ENCODE data around the gene HOXA4.

Gene HOXA4

DNA sequence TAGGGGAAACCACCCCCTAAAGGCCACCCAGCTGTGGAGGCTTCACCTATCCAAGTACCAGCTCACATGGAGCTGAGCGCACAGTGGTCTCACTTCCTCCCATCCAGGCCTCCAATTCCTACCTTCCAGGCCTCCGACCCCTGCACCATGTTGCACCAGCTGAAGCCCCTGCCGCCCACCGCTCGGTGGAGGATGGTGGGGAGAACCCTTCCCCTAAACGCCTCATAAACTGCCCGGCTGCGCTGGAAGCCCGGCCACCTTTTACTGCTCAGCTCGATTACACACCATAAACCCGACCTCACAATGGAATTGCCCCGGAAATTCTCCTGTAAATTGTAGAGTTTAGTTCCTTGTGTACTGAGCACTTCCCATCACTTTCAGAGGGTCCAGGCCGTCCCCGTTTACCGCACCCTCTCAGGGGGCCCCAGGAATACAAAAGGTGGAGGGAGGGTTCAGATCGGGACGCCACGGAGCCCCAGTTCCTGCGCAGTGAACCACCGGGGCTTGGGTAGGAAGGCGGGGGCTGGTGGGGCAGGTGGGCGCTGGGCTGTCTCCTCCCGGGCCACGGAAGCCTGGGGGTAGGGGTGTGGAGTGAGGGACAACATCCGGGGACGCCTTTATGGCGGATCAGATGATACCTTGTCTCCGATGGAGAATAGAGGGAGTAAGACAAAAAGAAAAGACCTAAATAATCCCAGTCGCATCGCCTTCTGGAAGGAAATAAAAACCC, 27.3 kb upstream of the HOXA4 start:
- no peak for DNase-seq

DNA sequence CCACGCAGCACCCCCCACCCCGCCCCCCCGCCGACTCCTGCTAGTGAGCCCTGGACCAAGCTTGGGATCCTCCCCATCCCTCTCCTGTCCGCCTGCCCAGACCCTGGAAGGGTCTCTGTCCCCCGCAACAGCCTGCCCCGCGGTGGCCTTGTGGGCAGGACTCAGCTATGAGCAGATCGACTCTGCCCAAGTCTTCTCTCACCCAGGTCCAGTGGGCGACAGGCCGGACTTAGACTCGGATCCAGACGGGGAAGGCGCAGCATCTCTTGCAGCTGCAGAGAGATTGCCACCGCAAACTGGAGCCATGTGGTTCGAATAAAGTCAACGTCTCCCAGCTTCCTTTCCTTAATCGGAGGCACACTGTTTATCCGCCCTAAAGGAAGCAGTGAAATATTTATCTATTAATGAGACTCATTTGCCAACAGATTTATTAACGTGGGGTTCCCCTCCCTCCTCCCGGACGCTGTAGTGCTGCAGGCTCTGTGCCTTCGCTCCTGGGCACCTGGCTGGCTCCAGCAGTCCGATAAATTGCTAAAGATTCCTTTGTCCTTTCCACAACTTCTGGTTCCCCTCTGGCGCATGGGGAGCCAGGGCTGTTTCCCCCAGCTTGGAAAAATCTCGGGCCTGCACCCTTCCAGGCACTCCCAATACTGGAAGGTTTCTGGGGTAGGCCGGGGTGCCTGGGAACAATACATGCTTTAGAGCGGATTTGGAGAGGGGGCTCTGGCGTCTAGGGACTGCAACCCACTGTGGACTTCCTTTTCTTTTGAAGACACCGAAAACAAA, 26.6 kb upstream of the HOXA4 start:
- no peak for DNase-seq

DNA sequence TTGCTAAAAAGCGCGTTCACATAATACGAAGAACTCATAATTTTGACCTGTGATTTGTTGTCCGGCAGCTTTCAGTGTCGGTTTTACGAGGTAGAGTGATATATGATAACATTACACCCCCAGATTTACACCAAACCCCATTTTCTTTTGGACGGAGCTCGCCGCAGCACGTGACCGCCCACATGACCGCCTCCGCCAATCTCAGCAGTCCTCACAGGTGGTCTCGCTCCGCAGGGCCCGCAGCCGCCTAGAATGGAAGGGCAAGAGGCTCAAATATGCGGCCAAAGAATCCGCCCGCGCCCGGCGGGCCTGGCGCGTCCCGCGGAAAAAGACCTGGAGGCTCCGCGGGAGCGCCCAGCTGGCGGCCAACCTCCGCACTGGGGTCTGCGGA, 25.9 kb upstream of the HOXA4 start, which contains the start of gene HOXA7:
Gene HOXA7 (minus strand): TSS at position 168 of the 391 bp plus-strand sequence. CDS start 130 bp downstream, at position 38.
- no peak for DNase-seq

DNA sequence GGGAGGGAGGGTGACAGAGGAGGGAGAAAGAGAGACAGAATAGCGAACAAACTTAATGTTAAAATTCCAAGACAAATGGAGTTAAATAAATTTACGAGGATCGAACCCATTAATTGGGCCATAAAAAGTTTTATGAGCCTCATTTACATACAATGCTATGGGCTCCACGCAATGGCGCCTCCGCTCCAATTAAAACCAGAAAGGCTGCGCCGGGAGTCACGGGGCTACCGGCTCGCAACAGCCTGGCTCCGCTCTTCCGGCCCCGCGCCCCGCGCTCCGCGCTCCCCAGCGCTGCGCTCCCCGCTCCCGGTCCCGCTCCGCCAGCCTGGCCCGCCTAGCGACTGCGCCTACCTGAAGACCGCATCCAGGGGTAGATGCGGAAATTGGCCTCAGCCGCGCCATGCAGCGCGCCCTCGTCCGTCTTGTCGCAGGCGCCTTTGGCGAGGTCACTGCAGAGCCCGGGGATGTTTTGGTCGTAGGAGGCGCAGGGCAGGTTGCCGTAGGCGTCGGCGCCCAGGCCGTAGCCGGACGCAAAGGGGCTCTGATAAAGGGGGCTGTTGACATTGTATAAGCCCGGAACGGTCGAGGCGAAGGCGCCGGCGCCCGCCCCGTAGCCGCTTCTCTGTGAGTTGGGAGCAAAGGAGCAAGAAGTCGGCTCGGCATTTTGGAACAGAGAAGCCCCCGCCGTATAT, 25.4 kb upstream of the HOXA4 start:
- DNase-seq: no peak

DNA sequence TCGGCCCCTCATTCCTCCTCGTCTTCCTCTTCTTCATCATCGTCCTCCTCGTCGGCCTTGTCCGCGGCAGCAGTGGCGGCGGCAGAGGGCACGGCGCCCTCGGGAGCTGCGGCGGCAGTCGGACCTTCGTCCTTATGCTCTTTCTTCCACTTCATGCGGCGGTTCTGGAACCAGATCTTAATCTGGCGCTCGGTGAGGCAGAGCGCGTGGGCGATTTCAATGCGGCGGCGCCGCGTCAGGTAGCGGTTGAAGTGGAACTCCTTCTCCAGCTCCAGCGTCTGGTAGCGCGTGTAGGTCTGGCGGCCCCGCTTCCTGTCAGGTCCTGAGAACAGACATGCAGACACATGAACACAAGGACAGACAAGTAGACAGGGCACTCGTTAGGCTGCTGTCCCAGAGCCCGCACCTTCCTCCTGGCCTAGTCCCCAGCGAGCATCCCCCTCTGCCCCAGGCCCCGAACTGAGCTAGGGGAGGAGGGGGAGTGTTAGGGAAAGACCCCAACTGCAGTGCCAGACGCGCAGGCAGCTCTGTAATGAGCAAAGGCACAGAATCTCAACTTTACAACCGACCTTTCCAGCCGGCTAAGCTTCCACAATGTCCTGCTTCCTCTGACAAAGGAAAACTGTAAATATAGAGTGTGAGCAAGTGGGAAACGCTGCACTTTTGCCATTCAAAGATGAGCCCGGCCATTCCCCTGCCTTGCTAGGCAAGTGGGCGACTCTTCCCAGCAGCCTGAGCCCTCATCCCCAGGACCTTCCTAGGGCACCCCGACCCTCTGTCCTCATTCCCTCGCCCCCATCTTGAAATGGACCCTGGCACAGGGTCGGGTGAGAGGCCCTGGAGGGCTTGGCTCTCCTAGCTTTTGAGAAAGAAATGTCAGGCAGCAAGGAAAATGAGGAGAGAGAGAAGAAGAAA, 24.6 kb upstream of the HOXA4 start:
- DNase-seq: no peak

DNA sequence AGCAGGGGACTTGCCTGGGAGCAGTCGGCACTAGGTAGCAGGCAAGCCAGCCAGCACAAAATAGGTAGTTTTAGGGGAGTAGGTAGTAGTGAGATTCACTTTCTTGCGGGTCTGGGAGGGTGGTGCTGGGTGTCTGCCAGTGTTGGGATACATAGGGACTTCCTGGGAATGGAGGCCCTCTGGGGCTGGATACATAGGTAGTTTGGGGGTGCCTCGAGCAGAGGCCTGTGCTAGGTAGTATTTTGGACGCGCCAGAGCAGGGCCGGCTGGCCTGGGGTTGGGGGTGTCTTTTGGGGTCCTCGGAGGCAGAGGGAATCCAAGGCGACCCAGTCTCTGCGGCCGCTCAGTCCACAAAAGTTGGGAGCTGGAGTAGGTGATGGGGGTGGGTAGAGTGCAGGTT, 23.8 kb upstream of the HOXA4 start:
- DNase-seq: no peak

DNA sequence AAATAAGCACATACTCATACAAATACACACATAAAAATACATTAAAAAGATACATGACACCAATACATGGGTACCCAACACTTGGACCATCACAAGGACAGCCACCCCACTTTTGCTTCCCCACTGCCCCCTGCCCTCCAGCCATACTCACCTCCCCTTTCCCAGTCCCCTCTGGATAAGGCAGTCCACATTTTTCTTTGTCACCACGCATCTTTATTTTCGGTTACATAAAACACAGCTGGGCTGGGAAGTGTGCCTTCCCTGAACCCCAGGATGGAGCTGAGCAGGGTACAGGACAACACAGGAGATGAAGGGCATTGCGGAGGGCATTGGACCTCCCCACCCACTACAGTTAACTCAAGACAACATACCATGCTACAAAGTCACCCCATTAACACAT, 23.0 kb upstream of the HOXA4 start:
- DNase-seq: no peak

DNA sequence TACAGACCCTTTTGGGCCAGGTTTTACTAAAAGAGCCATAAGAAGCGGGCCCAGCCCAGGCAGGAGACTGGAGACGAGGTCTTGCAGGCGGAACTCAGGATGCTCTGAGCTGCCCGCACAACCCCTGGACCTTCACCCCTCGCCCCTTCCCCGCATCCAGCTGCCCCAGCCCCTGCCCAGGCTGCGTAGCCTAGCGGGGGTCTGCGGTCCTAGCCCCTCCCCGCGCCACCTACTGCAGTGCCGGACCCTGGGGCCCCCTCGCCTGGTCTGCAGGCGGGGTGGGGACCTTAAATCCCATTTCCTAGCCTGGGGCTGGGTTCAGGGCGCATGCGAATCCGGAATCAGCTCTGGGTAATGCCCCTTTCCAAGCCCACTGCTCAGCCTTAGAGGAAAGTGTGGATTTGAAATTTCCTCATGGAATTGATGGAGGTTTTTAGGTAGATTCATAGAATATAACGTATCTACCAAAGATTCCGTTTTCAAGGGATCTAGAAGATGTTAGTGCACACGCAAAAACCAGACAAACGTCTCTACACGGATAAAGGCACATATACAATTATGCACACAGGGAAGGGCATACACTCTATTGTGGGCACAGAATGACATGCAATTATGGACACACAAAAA, 22.4 kb upstream of the HOXA4 start:
- DNase-seq: no peak

DNA sequence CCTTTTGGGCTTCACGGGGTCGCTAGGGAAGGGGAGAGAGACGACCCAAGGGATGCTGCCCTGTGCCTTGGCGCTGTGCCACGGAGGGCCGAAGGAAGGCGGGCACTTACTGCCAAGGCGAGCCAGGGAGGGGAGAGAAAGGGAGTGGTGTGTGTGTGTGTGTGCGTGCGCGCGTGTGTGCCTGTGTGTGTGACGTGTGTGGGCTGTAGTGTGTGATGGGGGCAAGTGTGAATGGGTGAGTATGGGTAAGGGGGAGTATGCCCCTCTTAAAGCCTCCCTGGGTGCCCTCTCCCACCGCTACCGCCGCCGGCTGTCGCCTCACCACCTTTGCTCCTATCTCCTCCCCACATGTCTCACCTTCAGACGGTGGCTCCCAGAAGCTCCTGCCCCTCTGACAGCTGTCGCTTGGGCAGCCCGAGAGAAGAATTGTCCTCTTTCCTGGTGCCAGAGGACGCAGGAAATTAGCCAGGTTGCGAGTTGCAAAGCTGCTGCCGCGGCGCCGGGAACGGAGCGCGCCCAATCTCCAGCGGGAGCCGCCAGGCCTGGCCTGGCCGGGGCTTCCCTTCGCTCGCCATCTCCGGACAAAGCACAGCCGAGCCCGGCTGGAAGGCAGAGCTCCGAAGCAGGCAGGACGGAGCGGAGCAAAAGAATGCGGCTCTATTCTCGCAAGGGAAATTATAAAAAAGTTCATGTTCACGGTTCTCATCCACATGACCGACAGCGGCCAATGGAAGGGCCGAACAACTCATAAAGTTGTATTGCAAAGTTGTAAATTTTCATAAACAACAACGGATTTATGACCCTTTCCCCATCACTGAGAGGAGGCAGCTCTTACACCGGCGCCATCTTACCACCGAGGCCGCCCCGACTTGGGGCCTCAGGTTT, 21.6 kb upstream of the HOXA4 start, which contains the start of gene HOXA3:
Gene HOXA3 (minus strand): TSS at position 653 of the 885 bp plus-strand sequence. CDS start 41,943 bp downstream, outside the sequence.
- DNase-seq: no peak

DNA sequence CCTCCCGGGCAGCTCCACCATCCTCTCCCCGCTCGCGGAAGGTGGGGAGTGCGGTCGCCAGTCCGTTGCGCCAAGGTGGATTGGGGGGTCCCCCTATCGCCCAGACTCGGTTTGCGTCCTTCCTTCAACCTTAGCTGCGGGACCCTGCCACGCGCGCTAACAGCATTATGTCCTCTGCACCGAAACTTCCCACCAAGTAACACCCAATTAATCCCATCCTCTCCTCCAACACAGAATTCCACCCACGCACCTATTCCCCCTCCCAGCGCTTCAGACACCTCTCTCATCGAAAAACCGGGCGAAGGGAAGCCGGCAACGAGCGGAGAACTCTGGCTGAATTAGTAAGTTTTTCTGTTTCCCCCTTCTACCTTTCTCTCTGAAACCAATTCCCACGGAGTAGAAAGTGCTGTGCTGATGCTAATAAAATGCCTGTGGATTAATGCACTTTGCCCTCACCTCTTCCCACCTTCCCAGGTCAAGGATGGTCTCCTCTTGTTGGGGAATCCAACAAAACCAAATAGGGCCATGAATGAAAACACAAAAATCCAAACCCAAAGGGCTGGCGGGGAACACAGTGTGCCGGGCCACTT, 20.9 kb upstream of the HOXA4 start:
- DNase-seq: no peak

DNA sequence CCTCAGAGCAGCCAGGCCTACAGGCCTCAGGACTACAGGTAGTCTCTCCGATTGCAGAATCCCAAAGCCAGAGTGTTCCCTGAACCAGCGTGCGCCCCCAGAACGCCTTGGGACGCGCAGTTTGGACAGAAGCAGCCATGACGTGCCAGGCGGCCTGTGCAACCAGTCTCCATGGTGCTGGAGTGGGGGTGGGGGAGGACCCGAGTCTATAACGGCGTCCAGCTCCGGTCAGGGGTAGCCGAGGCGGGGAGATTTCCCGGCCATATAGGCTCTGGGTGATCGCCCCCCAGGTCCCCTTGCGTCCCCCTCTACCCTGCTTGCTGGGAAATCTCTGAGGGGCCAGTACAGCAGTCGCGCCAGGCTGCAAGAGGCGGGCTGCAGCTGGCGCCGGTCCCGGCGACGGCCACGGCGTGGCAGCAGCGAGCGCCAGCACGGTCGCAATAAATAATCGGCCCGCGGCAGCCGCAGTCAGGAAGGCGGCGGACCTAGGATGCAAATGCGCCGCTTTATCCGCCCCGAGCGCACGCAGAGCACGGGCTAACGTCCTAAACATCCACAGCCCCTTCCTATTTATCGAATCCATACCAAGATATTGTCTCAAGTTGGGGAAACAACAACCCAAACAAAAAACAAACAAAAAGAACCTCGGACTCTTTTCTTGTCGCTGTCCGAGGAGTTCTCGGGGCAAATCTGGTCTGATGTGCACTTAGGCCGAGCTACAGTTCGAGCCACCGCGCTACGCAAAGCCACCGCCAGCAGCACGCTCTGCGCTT, 20.2 kb upstream of the HOXA4 start:
- peak; percentile 57 to 72 for DNase-seq

DNA sequence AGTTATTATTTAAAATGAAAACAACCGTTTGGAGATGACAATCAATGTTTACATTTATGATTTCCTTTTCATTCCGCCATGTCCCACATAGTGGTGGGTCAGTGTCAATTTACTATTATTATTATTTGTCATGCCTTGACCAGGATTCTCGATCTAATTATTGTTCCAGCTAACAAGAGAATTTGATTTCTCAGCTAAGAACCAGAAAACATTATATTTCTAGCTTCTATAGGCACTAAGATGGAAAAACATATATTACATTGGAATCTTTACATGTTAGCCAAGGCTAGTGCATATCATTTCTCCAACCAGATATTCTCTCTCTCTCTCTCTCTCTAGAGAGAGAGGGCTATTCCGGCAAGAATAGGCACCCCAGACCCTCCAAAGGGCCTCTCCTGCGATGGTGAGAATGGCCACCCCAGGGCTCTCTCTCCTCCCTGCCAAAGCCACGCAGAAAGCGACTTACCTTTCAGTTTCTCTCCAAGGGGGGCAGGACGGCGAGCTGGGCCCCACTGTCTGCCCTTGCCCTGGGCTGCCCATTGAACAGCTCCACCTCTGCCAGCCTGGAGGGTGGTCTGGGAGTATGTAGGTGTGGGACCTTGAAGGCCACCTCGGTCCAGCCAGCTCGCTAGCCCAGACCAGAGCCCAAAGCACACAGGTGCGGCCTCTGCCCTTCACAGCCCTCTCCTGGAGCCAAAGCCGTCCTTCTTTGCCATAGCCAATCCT, 19.4 kb upstream of the HOXA4 start:
- DNase-seq: no peak

DNA sequence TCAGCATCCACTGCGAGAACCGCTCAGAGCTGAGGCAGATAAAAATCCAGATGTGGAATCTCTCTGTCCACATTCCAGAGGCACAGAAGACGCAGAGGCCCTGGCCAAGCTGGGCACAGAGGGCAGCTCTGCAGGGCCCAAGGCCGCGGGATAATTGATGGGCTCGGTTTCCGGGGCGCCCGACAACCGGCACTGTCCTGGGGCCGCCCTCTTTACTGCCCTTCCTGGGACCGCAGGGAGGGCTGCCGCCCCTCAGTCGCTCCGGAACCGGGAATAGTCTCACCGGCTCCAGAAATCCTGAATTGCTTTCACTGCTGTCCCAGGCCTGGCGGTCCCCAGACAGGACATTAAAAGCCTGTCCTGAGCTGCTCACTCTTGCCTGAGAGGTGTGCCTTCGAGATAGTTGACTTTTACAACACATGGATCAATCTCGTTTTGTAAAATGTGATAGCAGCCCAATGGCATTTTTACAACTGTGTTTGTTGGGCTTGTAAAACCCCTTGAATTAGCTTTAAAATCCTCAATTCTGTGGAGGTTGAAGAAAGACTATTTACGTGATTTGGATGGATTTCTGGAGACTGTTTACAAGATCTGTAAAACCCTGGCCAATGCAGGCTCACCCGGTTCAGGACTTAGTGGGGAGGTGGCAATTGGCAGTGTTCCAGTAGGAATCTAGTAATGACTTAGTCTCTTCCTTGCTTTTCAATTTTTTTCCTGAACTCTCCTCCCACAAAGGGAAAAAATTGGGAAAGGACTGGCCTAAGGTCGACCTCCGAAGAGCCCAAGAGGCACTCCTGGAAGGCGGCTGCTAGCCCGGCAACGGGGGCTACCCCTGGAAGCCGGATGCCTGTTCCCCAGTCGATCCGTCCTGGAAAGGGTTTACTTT, 18.4 kb upstream of the HOXA4 start:
- no peak for DNase-seq

DNA sequence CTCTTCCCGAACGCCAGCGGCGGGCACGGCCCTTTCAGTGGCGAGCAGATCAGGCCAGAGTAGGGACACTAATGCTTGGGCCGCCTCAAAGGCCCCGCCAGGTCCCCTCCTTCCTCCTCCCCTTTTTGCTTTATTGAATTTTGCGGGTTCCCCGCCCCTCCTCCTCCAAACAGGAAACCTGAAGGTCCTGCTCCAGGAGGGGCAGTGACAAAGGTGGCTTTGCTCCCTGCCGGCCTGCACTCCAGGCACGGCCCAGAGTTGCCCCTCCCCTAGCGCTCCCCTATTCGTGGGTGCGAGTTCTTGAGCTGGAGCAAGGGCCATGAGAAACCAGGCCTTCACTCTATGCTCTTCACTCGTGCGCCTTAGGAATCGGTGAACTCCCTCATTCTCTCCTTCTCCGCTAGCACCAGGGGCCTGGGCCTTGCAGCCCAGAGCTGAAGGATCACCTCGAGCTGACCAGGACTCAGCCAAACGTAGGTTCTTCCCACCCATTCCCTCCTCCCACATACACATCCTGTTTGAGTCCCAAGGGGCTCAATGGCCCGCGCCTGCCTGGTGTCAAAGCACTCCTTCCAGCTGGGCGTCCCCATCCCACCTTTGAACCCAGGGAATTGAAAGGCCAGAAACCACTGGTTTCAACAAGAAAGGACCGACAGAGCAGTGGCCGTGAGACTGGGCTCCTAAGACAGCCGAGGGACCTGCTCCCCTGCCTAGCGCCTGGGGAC, 17.6 kb upstream of the HOXA4 start:
- DNase-seq: no peak

DNA sequence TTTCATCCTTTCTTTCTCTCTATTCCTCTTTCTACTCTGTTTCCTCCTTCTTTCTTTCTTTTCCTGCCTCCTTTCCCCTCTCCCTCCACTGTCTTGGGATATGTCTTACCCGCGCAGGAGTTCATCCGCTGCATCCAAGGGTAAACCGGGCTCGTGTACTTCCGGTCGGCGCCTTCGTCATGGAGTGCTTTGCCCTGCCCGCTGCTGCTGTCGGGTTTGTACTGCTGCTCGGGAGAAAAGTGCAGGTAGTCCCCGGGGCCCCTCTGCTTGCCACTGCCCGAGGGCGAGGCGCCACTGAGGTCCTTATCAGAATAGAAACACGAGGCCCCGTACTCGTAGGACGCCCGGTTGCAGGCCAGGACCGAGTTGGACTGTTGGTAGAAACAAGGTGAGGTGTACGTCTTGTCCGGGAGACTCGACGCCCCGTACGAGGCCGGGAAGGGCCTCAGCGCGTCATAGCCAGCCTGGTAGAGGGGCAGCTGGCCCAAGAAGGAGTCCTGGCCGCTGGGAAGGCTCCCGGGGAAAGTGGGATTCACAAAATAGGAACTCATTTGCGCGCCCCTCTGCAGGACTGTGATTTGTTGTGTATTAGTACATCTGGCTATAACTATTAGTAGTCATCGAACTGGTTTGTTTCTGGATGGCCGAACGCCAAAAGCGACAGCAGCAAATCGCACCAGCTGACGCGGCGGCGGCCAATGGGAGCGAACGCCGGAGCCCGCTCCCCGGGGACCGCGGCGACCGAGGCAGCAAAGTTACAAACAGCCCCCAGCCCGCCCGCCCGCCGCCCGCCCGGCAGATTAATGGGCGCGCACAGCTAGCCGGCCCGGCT, 16.9 kb upstream of the HOXA4 start, which contains the start of gene HOXA6:
Gene HOXA6 (minus strand): TSS at position 576 of the 832 bp plus-strand sequence. CDS start 25 bp downstream, at position 551.
- no peak for DNase-seq
